ENCODE results near the gene TUBA4B.

GRCh38 chr2:219229305-219230058 lies 23.6 kb upstream of the TUBA4B start, which contains the start of the genes ANKZF1 and ATG9A:
- TF ChIP-seq CTCF (IDR thresholded peaks at IDR 0.05; ENCODE audit: insufficient read depth, low read length) (no peak), POLR2AphosphoS5 (IDR thresholded peaks at IDR 0.05; ENCODE audit: low read depth) (peak; percentile 79), REST (IDR thresholded peaks at IDR 0.05; ENCODE audit: insufficient replicate concordance, low read depth) (peak; percentile 49), GABPA (IDR thresholded peaks at IDR 0.05; ENCODE audit: low read depth) (no peak), SPI1 (IDR thresholded peaks at IDR 0.05; ENCODE audit: borderline replicate concordance, low read depth) (no peak)
